OCI-LY1 (cell line): ENCODE results near the gene XCR1.

ENCODE experiments used
- EZH2 ChIP-seq: fragments of 200-600 bp; sonication (generic), shearing (Covaris generic); IDR thresholded peaks from 2 replicates; pipeline ENCODE4 v1.8.0; 2017; ENCODE audit warnings: borderline replicate concordance, mixed run types, mild to moderate bottlenecking, antibody characterized with exemption, low read length, moderate library complexity, mixed read lengths
- TF ChIP-seq, protein P1 (sequence below): fragments of 200-600 bp; sonication (generic), shearing (Covaris generic); IDR thresholded peaks from 2 replicates; pipeline ENCODE4 v1.5.1; 2017; ENCODE audit warnings: mild to moderate bottlenecking, antibody characterized with exemption, low read length, moderate library complexity, mixed read lengths

GRCh38 chr3:45995236-45996192 is 31.8 kb downstream of the XCR1 start, which contains the start of gene FYCO1:
- TF ChIP-seq, protein P1, sequence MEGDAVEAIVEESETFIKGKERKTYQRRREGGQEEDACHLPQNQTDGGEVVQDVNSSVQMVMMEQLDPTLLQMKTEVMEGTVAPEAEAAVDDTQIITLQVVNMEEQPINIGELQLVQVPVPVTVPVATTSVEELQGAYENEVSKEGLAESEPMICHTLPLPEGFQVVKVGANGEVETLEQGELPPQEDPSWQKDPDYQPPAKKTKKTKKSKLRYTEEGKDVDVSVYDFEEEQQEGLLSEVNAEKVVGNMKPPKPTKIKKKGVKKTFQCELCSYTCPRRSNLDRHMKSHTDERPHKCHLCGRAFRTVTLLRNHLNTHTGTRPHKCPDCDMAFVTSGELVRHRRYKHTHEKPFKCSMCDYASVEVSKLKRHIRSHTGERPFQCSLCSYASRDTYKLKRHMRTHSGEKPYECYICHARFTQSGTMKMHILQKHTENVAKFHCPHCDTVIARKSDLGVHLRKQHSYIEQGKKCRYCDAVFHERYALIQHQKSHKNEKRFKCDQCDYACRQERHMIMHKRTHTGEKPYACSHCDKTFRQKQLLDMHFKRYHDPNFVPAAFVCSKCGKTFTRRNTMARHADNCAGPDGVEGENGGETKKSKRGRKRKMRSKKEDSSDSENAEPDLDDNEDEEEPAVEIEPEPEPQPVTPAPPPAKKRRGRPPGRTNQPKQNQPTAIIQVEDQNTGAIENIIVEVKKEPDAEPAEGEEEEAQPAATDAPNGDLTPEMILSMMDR, result no peak
- TF ChIP-seq EZH2, result no peak
